Neural cell (in vitro differentiated cells): ENCODE results near the gene AGFG1. TPM values are rescaled to one million over a fixed set of nuclear protein-coding genes. Genes with fewer than 3 reads are reported as not detected.

ENCODE experiments used
- H2AFZ ChIP-seq: fragments of 200-600, 300-800 bp; sonication (generic), shearing (Covaris generic); 2 replicates; pipeline ENCODE4 v1.6.0; 2014; ENCODE audit warnings: low read depth, mild to moderate bottlenecking, antibody characterized with exemption, low read length, moderate library complexity
- H3F3A ChIP-seq: fragments of 200-600 bp; shearing (Covaris generic); 2 replicates; pipeline ENCODE4 v1.6.1; 2016; ENCODE audit warnings: mild to moderate bottlenecking, moderate library complexity, mixed read lengths, antibody characterized with exemption, low read length; ENCODE audit not compliant: insufficient read depth, poor library complexity, severe bottlenecking
- H3K27ac ChIP-seq: fragments of 200-600, 300-800 bp; sonication (generic), shearing (Covaris generic); 2 replicates; pipeline ENCODE4 v1.5.1; 2014; ENCODE audit warnings: mild to moderate bottlenecking, low read length, moderate library complexity
- H3K27me3 ChIP-seq: fragments of 300-800, 200-600 bp; sonication (generic), shearing (Covaris generic); 2 replicates; pipeline ENCODE4 v1.6.0; 2014; ENCODE audit warnings: mild to moderate bottlenecking, low read depth, low read length, moderate library complexity; ENCODE audit not compliant: insufficient read depth
- H3K36me3 ChIP-seq: fragments of 300-800, 200-600 bp; sonication (generic), shearing (Covaris generic); 2 replicates; pipeline ENCODE4 v1.5.1; 2014; ENCODE audit warnings: mild to moderate bottlenecking, antibody characterized with exemption, low read length, moderate library complexity; ENCODE audit not compliant: insufficient read depth
- H3K4me2 ChIP-seq: fragments of 300-800, 200-600 bp; sonication (generic), shearing (Covaris generic); 2 replicates; pipeline ENCODE4 v1.6.0; 2014; ENCODE audit warnings: mild to moderate bottlenecking, low read length
- H3K4me3 ChIP-seq: fragments of 300-800, 200-600 bp; sonication (generic), shearing (Covaris generic); 2 replicates; pipeline ENCODE4 v1.5.1; 2014; ENCODE audit warnings: mild to moderate bottlenecking, low read length, moderate library complexity
- H3K79me2 ChIP-seq: fragments of 200-600 bp; shearing (Covaris generic); replicated peaks from 2 replicates; pipeline ENCODE4 v1.6.0; 2014; ENCODE audit warnings: mild to moderate bottlenecking, low read length, moderate library complexity; ENCODE audit not compliant: insufficient read depth
- H3K9ac ChIP-seq: fragments of 300-800, 200-600 bp; sonication (generic), shearing (Covaris generic); 2 replicates; pipeline ENCODE4 v1.6.1; 2016; ENCODE audit warnings: mild to moderate bottlenecking, low read length, mixed read lengths
- H3K9me2 ChIP-seq: fragments of 200-600 bp; shearing (Covaris generic); 2 replicates; pipeline ENCODE4 v1.6.1; 2016; ENCODE audit warnings: mild to moderate bottlenecking, low read length, mixed read lengths; ENCODE audit not compliant: insufficient read depth
- H3K9me3 ChIP-seq: fragments of 200-600, 300-800 bp; sonication (generic), shearing (Covaris generic); 2 replicates; pipeline ENCODE4 v1.6.1; 2016; ENCODE audit warnings: mild to moderate bottlenecking, mixed run types, low read length, moderate library complexity, mixed read lengths
- H4K20me1 ChIP-seq: fragments of 200-600 bp; shearing (Covaris generic); 2 replicates; pipeline ENCODE4 v1.6.1; 2016; ENCODE audit warnings: mild to moderate bottlenecking, mixed run types; ENCODE audit not compliant: insufficient read depth
- CTCF ChIP-seq: fragments of 450-650 bp; IDR thresholded peaks from 2 replicates; pipeline ENCODE4 v1.5.1; 2014; ENCODE audit warnings: antibody characterized with exemption, mild to moderate bottlenecking, moderate library complexity; ENCODE audit not compliant: poor library complexity, severe bottlenecking
- EP300 ChIP-seq: fragments of 450-650 bp; conservative IDR thresholded peaks from 2 replicates; pipeline ENCODE4 v1.6.1; 2014; ENCODE audit warnings: antibody characterized with exemption, mild to moderate bottlenecking, moderate library complexity; ENCODE audit not compliant: poor library complexity, severe bottlenecking
- EZH2 ChIP-seq: fragments of 200-600, 300-800 bp; shearing (Covaris generic), sonication (generic); IDR thresholded peaks from 2 replicates; pipeline ENCODE4 v1.6.1; 2014; ENCODE audit warnings: antibody characterized with exemption, low read length, borderline replicate concordance, mild to moderate bottlenecking; ENCODE audit not compliant: insufficient read depth, poor library complexity, severe bottlenecking
- MXI1 ChIP-seq: fragments of 450-650 bp; conservative IDR thresholded peaks from 2 replicates; pipeline ENCODE4 v1.6.1; 2014; ENCODE audit warnings: antibody characterized with exemption, mild to moderate bottlenecking; ENCODE audit not compliant: poor library complexity, severe bottlenecking
- POLR2AphosphoS5 ChIP-seq: IDR thresholded peaks from 2 replicates; pipeline ENCODE4 v1.6.1; 2012
- RAD21 ChIP-seq: fragments of 450-650 bp; conservative IDR thresholded peaks from 2 replicates; pipeline ENCODE4 v1.6.1; 2014; ENCODE audit warnings: antibody characterized with exemption, mild to moderate bottlenecking, moderate library complexity
- REST ChIP-seq: IDR thresholded peaks from 2 replicates; pipeline ENCODE4 v1.6.1; 2012; ENCODE audit warnings: borderline replicate concordance
- SMC3 ChIP-seq: fragments of 450-650 bp; conservative IDR thresholded peaks from 2 replicates; pipeline ENCODE4 v1.6.1; 2014; ENCODE audit warnings: antibody characterized with exemption, mild to moderate bottlenecking, moderate library complexity; ENCODE audit not compliant: poor library complexity
- TAF1 ChIP-seq: IDR thresholded peaks from 2 replicates; pipeline ENCODE4 v1.6.1; 2012; ENCODE audit warnings: low read depth
- polyA plus RNA-seq: library from polyadenylated mRNA; depleted of rRNA; stranded (reverse); fragments of >200 nt; gene quantifications from 2 replicates; pipeline ENCODE4 v1.2.3, GENCODE V29; 2014

AGFG1 gene
- polyA plus RNA-seq, 1 donor from 2014 or later: 106 TPM

GRCh38 chr2:227462972-227463931 lies 8.7 kb upstream of the AGFG1 start:
- H3K27me3 ChIP-seq: no peaks in the 10 kb centered on the region
- no peak overlapping the region for H2AFZ ChIP-seq
- no peaks in the 10 kb centered on the region for H3K36me3 ChIP-seq
- H3K27ac ChIP-seq: no peak overlapping the region
- no peak for TF ChIP-seq TAF1
- TF ChIP-seq CTCF: no peak
- no peak for TF ChIP-seq MXI1
- no peak for TF ChIP-seq SMC3
- TF ChIP-seq EZH2: no peak
- TF ChIP-seq POLR2AphosphoS5: no peak
- TF ChIP-seq REST: no peak
- TF ChIP-seq RAD21: no peak
- no peak for TF ChIP-seq EP300
- no peaks in the 10 kb centered on the region for H3K9me2 ChIP-seq
- no peaks in the 10 kb centered on the region for H3F3A ChIP-seq
- no peaks in the 10 kb centered on the region for H4K20me1 ChIP-seq
- H3K9me3 ChIP-seq: no peaks in the 10 kb centered on the region
- no peak overlapping the region for H3K4me3 ChIP-seq
- no peak overlapping the region for H3K9ac ChIP-seq
- no peaks in the 10 kb centered on the region for H3K79me2 ChIP-seq
- H3K4me2 ChIP-seq: no peak overlapping the region

GRCh38 chr2:227464361-227464760 lies 7.6 kb upstream of the AGFG1 start:
- no peak overlapping the region for H2AFZ ChIP-seq
- H3K4me3 ChIP-seq: no peak overlapping the region
- no peaks in the 10 kb centered on the region for H3K9me3 ChIP-seq
- H3K9ac ChIP-seq: no peak overlapping the region
- no peaks in the 10 kb centered on the region for H3F3A ChIP-seq
- H3K36me3 ChIP-seq: no peaks in the 10 kb centered on the region
- no peak for TF ChIP-seq REST
- TF ChIP-seq CTCF: no peak
- TF ChIP-seq TAF1: no peak
- no peak for TF ChIP-seq EP300
- TF ChIP-seq SMC3: no peak
- no peak for TF ChIP-seq EZH2
- TF ChIP-seq POLR2AphosphoS5: no peak
- TF ChIP-seq MXI1: no peak
- TF ChIP-seq RAD21: no peak
- no peak overlapping the region for H3K4me2 ChIP-seq
- H3K27me3 ChIP-seq: no peaks in the 10 kb centered on the region
- H3K9me2 ChIP-seq: no peaks in the 10 kb centered on the region
- no peaks in the 10 kb centered on the region for H4K20me1 ChIP-seq
- H3K79me2 ChIP-seq: no peaks in the 10 kb centered on the region
- H3K27ac ChIP-seq: no peak overlapping the region
